Measurements from ENCODE around the gene TNNC2. TPM values are rescaled to one million over a fixed set of nuclear protein-coding genes. Genes with fewer than 3 reads are reported as not detected.

Gene TNNC2
- total and polyA plus RNA-seq, 2 of the 8 experiments (the other 6 are each of a cell fraction or from before 2014, with no cell fraction given) = 5.7 to 7.6 TPM

DNA sequence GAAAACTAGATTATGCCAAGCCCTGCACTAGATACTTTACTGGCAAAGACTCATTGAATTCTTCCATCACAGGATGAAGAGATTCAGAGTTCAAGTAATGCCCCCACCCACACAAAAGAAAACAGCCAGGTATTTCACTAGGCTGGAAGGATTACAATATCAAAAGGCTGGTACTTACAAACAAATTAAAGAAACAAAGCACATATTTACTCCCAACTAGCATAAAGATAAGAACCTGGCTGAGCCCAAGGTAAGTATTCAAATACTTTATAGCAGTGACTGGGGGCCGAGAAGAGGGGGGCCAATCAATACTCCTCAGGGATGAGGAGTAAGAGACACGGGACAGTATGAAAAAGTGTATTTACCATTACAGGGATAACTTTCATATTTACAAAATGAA lies 26.4 kb upstream of the TNNC2 start (continued):
- peak; percentile 82 for TF ChIP-seq CHD7 (IDR thresholded peaks at IDR 0.05; ENCODE audit: insufficient replicate concordance, low read length)
- TF ChIP-seq SP1 (IDR thresholded peaks at IDR 0.05; ENCODE audit: low read depth, low read length) = 0 out of 2 replicates have a peak, but pooled peaks have one; percentile 52
- TF ChIP-seq POLR2AphosphoS5 (IDR thresholded peaks at IDR 0.05; ENCODE audit: low read depth, low read length) = no peak
- peak; percentile 84; the same call in 1 of the 2 replicates for TF ChIP-seq EGR1 (IDR thresholded peaks at IDR 0.05; ENCODE audit: borderline replicate concordance, low read depth, low read length)

Data from H1 (cell line).